Measurements from ENCODE around the gene RALGAPA2.

DNA sequence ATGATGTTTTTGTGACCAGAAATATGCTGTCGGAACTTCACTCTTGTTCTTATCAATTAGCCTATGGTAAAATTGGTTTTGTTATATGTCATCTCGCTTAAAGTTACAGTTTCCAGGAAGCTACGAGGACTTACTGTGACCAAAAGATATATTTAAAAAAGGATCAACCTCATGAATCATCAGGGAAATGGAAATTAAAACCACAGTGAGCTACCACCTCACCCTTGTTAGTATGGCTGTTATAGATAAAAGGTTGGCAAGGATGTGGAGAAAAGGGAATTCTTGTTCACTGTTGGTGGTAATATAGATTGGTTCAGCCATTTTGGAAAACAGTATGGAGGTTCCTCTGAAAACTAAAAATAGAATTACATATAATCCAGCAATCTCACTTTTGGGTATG, 358.9 kb downstream of the RALGAPA2 start:
- no peak for TF ChIP-seq EZH2 (IDR thresholded peaks at IDR 0.05; ENCODE audit: low read depth, unreplicated experiment)
- TF ChIP-seq CTCF (conservative IDR thresholded peaks at IDR 0.05; ENCODE audit: low read depth in 2 of 2): no peak
- no peak for TF ChIP-seq EZH2phosphoT487 (IDR thresholded peaks at IDR 0.05; ENCODE audit: unreplicated experiment)
- TF ChIP-seq, protein P1, sequence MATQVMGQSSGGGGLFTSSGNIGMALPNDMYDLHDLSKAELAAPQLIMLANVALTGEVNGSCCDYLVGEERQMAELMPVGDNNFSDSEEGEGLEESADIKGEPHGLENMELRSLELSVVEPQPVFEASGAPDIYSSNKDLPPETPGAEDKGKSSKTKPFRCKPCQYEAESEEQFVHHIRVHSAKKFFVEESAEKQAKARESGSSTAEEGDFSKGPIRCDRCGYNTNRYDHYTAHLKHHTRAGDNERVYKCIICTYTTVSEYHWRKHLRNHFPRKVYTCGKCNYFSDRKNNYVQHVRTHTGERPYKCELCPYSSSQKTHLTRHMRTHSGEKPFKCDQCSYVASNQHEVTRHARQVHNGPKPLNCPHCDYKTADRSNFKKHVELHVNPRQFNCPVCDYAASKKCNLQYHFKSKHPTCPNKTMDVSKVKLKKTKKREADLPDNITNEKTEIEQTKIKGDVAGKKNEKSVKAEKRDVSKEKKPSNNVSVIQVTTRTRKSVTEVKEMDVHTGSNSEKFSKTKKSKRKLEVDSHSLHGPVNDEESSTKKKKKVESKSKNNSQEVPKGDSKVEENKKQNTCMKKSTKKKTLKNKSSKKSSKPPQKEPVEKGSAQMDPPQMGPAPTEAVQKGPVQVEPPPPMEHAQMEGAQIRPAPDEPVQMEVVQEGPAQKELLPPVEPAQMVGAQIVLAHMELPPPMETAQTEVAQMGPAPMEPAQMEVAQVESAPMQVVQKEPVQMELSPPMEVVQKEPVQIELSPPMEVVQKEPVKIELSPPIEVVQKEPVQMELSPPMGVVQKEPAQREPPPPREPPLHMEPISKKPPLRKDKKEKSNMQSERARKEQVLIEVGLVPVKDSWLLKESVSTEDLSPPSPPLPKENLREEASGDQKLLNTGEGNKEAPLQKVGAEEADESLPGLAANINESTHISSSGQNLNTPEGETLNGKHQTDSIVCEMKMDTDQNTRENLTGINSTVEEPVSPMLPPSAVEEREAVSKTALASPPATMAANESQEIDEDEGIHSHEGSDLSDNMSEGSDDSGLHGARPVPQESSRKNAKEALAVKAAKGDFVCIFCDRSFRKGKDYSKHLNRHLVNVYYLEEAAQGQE (IDR thresholded peaks at IDR 0.05; ENCODE audit: unreplicated experiment): no peak
- no peak for TF ChIP-seq JUNB (IDR thresholded peaks at IDR 0.05; ENCODE audit: unreplicated experiment)
- no peak for TF ChIP-seq CREB1 (CRISPR knock-in tag; IDR thresholded peaks at IDR 0.05; ENCODE audit: low read depth)
- no peak for TF ChIP-seq POLR2AphosphoS5 (IDR thresholded peaks at IDR 0.05; ENCODE audit: low read depth)
- TF ChIP-seq ZNF114 (CRISPR knock-in tag; IDR thresholded peaks at IDR 0.05): no peak
- no peak for TF ChIP-seq ETS1 (IDR thresholded peaks at IDR 0.05)
- no peak for TF ChIP-seq ZNF331 (CRISPR knock-in tag; IDR thresholded peaks at IDR 0.05; ENCODE audit: low read depth)
- TF ChIP-seq, protein P2, sequence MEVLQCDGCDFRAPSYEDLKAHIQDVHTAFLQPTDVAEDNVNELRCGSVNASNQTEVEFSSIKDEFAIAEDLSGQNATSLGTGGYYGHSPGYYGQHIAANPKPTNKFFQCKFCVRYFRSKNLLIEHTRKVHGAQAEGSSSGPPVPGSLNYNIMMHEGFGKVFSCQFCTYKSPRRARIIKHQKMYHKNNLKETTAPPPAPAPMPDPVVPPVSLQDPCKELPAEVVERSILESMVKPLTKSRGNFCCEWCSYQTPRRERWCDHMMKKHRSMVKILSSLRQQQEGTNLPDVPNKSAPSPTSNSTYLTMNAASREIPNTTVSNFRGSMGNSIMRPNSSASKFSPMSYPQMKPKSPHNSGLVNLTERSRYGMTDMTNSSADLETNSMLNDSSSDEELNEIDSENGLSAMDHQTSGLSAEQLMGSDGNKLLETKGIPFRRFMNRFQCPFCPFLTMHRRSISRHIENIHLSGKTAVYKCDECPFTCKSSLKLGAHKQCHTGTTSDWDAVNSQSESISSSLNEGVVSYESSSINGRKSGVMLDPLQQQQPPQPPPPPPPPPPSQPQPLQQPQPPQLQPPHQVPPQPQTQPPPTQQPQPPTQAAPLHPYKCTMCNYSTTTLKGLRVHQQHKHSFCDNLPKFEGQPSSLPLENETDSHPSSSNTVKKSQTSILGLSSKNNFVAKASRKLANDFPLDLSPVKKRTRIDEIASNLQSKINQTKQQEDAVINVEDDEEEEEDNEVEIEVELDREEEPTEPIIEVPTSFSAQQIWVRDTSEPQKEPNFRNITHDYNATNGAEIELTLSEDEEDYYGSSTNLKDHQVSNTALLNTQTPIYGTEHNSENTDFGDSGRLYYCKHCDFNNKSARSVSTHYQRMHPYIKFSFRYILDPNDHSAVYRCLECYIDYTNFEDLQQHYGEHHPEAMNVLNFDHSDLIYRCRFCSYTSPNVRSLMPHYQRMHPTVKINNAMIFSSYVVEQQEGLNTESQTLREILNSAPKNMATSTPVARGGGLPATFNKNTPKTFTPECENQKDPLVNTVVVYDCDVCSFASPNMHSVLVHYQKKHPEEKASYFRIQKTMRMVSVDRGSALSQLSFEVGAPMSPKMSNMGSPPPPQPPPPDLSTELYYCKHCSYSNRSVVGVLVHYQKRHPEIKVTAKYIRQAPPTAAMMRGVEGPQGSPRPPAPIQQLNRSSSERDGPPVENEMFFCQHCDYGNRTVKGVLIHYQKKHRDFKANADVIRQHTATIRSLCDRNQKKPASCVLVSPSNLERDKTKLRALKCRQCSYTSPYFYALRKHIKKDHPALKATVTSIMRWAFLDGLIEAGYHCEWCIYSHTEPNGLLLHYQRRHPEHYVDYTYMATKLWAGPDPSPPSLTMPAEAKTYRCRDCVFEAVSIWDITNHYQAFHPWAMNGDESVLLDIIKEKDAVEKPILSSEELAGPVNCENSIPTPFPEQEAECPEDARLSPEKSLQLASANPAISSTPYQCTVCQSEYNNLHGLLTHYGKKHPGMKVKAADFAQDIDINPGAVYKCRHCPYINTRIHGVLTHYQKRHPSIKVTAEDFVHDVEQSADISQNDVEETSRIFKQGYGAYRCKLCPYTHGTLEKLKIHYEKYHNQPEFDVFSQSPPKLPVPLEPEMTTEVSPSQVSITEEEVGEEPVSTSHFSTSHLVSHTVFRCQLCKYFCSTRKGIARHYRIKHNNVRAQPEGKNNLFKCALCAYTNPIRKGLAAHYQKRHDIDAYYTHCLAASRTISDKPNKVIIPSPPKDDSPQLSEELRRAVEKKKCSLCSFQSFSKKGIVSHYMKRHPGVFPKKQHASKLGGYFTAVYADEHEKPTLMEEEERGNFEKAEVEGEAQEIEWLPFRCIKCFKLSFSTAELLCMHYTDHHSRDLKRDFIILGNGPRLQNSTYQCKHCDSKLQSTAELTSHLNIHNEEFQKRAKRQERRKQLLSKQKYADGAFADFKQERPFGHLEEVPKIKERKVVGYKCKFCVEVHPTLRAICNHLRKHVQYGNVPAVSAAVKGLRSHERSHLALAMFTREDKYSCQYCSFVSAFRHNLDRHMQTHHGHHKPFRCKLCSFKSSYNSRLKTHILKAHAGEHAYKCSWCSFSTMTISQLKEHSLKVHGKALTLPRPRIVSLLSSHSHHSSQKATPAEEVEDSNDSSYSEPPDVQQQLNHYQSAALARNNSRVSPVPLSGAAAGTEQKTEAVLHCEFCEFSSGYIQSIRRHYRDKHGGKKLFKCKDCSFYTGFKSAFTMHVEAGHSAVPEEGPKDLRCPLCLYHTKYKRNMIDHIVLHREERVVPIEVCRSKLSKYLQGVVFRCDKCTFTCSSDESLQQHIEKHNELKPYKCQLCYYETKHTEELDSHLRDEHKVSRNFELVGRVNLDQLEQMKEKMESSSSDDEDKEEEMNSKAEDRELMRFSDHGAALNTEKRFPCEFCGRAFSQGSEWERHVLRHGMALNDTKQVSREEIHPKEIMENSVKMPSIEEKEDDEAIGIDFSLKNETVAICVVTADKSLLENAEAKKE (CRISPR knock-in tag; IDR thresholded peaks at IDR 0.05): no peak
- TF ChIP-seq NANOG (IDR thresholded peaks at IDR 0.05; ENCODE audit: borderline replicate concordance): no peak
